Central memory CD4-positive, alpha-beta T cell (primary cell): ENCODE measurements around the gene TMEM245.

Experiments used
- DNase-seq: peaks from one replicate; pipeline ENCODE4 v3.0.0; 2022

Gene TMEM245

GRCh38 chr9:109020581-109021511, 98.9 kb downstream of the TMEM245 start:
- DNase-seq: no peak

- DNase-seq: no peak
Observed at GRCh38 chr9:109020113-109020512, 99.6 kb downstream of the TMEM245 start.

GRCh38 chr9:109019420-109019819, 100.3 kb downstream of the TMEM245 start:
- DNase-seq: no peak

- no peak for DNase-seq
Observed at GRCh38 chr9:109017493-109017892, 102.3 kb downstream of the TMEM245 start.

- DNase-seq: no peak
Observed at GRCh38 chr9:109017061-109017460, 102.7 kb downstream of the TMEM245 start.

GRCh38 chr9:109016132-109016531, 103.6 kb downstream of the TMEM245 start:
- no peak for DNase-seq

- no peak for DNase-seq
Observed at GRCh38 chr9:109014608-109015280, 105.0 kb downstream of the TMEM245 start.

- no peak for DNase-seq
Observed at GRCh38 chr9:109013679-109014607, 105.8 kb downstream of the TMEM245 start.

- DNase-seq: peak; percentile 80
Observed at GRCh38 chr9:109012876-109013678, 106.7 kb downstream of the TMEM245 start, which contains the start of gene CTNNAL1. Gene CTNNAL1, minus strand, starts transcription at chr9:109013499. Its CDS starts 57 bp downstream, at chr9:109013442.

- DNase-seq: peak; percentile 9
Observed at GRCh38 chr9:109012009-109012875, 107.5 kb downstream of the TMEM245 start.

- DNase-seq: no peak
Observed at GRCh38 chr9:109011231-109011671, 108.5 kb downstream of the TMEM245 start.

GRCh38 chr9:109010746-109011145, 109.0 kb downstream of the TMEM245 start:
- DNase-seq: peak; percentile 36

- no peak for DNase-seq
Observed at GRCh38 chr9:109005678-109006077, 114.1 kb downstream of the TMEM245 start.

- no peak for DNase-seq
Observed at GRCh38 chr9:109003116-109003515, 116.6 kb downstream of the TMEM245 start.

GRCh38 chr9:109002141-109002540, 117.6 kb downstream of the TMEM245 start:
- DNase-seq: no peak

- no peak for DNase-seq
Observed at GRCh38 chr9:109001275-109001676, 118.5 kb downstream of the TMEM245 start.

- DNase-seq: no peak
Observed at GRCh38 chr9:108997112-108997511, 122.6 kb downstream of the TMEM245 start.

GRCh38 chr9:108996643-108997042, 123.1 kb downstream of the TMEM245 start:
- DNase-seq: no peak

GRCh38 chr9:108994695-108995094, 125.1 kb downstream of the TMEM245 start:
- DNase-seq: no peak

- DNase-seq: no peak
Observed at GRCh38 chr9:108991479-108991878, 128.3 kb downstream of the TMEM245 start.

GRCh38 chr9:108983885-108984284, 135.9 kb downstream of the TMEM245 start:
- DNase-seq: no peak
